Transverse colon (tissue), 4 donors: Measurements from ENCODE around the gene SCLT1.

ENCODE experiments used
- CTCF ChIP-seq, 5 experiments: fragments of 200-600 bp in 3 of 5; fragments of 450-650 bp in 2 of 5; sonication (generic) in 3 of 5; IDR thresholded peaks; 1 replicate in 2 of 5; 2 replicates in 3 of 5; pipeline ENCODE4 v1.5.1; 2016 to 2017; ENCODE audit warnings: antibody characterized with exemption in 5 of 5, inconsistent platforms in 3 of 5, mild to moderate bottlenecking in 2 of 5, moderate library complexity in 1 of 5
- EP300 ChIP-seq: sonication (generic); formaldehyde crosslinking; IDR thresholded peaks from one replicate; pipeline ENCODE4 v1.6.1; 2017; ENCODE audit warnings: antibody characterized with exemption, low read depth
- POLR2A ChIP-seq: fragments of 450-650 bp; IDR thresholded peaks from one replicate; pipeline ENCODE4 v1.6.1; 2016; ENCODE audit warnings: antibody characterized with exemption, mild to moderate bottlenecking, moderate library complexity
- POLR2AphosphoS5 ChIP-seq, 3 donors: sonication (generic); formaldehyde crosslinking; IDR thresholded peaks; one replicate each; pipeline ENCODE4 v1.6.1; 2016; ENCODE audit warnings: antibody characterized with exemption in 3 of 3

GRCh38 chr4:129087516-129087915 is 5.8 kb downstream of the SCLT1 start:
- TF ChIP-seq POLR2A (no peak), CTCF (IDR thresholded peaks at IDR 0.05) (no peak), POLR2AphosphoS5 (IDR thresholded peaks at IDR 0.05) (no peak), EP300 (no peak)
